ENCODE data around the gene UMODL1. TPM values are rescaled to one million over a fixed set of nuclear protein-coding genes. Genes with fewer than 3 reads are reported as not detected.

UMODL1 gene
- total and polyA plus RNA-seq, 12 donors, result 0.10 to 0.79 (median 0.17) TPM; not detected in 9

DNA sequence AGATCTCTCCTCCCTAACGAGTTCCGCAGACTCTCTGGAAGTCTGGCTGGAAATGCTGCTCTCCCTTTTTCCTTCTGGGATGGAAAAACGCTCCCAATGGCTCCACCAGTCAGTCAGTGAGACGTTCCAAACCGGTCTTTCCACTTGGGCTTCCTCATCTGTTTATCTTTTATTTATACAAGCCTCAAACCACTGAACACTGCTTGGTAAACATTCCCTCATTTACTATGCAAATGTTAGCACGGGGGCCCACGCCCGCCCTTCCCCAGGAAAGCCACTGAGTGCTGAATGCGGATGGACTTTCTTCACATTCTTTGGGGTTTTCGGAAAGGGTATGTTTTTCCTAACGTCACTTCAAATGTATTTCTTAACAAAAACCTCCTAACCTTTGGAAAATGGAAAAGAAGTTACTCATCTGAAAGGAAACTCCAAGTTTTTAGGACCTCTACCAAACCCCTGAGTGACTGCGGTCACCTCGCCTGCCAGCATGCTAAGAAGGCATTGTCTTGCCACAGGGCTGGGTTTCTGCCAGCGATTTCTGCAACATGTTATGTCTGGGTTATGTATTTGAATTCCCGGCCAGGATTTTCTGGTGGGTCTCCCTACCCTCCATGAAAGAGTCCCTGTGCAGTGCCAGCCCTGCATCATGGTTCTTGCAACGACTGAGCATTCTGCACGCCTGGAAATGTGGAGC, 14.0 kb upstream of the UMODL1 start:
- no peak for DNase-seq
- no peak overlapping the region for H3K4me3 ChIP-seq
- no peak overlapping the region for H3K27ac ChIP-seq
- TF ChIP-seq, protein P1, sequence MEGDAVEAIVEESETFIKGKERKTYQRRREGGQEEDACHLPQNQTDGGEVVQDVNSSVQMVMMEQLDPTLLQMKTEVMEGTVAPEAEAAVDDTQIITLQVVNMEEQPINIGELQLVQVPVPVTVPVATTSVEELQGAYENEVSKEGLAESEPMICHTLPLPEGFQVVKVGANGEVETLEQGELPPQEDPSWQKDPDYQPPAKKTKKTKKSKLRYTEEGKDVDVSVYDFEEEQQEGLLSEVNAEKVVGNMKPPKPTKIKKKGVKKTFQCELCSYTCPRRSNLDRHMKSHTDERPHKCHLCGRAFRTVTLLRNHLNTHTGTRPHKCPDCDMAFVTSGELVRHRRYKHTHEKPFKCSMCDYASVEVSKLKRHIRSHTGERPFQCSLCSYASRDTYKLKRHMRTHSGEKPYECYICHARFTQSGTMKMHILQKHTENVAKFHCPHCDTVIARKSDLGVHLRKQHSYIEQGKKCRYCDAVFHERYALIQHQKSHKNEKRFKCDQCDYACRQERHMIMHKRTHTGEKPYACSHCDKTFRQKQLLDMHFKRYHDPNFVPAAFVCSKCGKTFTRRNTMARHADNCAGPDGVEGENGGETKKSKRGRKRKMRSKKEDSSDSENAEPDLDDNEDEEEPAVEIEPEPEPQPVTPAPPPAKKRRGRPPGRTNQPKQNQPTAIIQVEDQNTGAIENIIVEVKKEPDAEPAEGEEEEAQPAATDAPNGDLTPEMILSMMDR (IDR thresholded peaks at IDR 0.05), result no peak
- no peak for TF ChIP-seq POLR2A (IDR thresholded peaks at IDR 0.05)
- no peaks in the 10 kb centered on the region for H3K4me1 ChIP-seq (replicated peaks in 1 of 2)
- no peaks in the 10 kb centered on the region for H3K36me3 ChIP-seq (replicated peaks in 1 of 2)
- 74 to 84% (median 82%) methylated on average over 17 of the region's 17 CpGs for WGBS, 4 donors
- no peaks in the 10 kb centered on the region for H3K9me3 ChIP-seq (replicated peaks in 1 of 3)
- no peaks in the 10 kb centered on the region for H3K27me3 ChIP-seq
- intact Hi-C loops (cut with DNase I), result loop anchor here (10.0 kb wide), 2 partner anchors 48 to 92 kb away; no protein-coding TSS in a partner anchor

DNA sequence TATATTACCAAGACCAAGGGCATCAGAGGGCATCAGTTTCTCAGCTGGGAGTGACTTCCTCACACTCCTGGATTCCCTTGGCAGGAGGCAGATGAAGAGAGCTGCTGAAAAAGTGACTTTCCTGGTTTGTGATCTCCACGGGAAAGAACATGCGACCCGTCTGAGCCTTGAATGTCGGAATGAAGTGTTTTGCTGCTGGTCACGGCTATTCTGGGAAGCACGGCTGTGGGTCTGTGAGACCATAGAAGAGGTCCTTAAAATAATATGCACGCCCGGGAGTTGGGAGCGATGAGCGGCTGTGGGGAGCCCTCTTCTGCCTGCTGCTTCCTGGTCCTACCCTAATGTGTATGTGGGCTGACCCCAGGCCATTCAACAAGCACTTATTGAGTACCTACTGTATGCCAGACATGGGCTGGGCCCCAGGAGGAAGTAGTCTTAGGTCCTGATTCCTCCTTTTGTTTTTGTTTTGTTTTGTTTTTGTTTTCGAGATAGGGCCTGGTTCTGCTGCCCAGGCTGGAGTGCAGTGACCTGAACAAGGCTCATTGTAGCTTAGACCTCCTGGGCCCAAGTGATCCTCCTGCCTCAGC, 13.2 kb upstream of the UMODL1 start:
- no peaks in the 10 kb centered on the region for H3K9me3 ChIP-seq (replicated peaks in 1 of 3)
- H3K4me1 ChIP-seq (replicated peaks in 1 of 2), result no peaks in the 10 kb centered on the region
- intact Hi-C loops (cut with DNase I), result loop anchor here (10.0 kb wide), 2 partner anchors 47 to 93 kb away; no protein-coding TSS in a partner anchor
- no peaks in the 10 kb centered on the region for H3K36me3 ChIP-seq (replicated peaks in 1 of 2)
- 68 to 89% (median 83%) methylated on average over 11 of the region's 11 CpGs for WGBS, 4 donors
- TF ChIP-seq, protein P1 (IDR thresholded peaks at IDR 0.05), result no peak
- H3K4me3 ChIP-seq, result no peak overlapping the region
- no peaks in the 10 kb centered on the region for H3K27me3 ChIP-seq
- H3K27ac ChIP-seq, result no peak overlapping the region
- no peak for DNase-seq

DNA sequence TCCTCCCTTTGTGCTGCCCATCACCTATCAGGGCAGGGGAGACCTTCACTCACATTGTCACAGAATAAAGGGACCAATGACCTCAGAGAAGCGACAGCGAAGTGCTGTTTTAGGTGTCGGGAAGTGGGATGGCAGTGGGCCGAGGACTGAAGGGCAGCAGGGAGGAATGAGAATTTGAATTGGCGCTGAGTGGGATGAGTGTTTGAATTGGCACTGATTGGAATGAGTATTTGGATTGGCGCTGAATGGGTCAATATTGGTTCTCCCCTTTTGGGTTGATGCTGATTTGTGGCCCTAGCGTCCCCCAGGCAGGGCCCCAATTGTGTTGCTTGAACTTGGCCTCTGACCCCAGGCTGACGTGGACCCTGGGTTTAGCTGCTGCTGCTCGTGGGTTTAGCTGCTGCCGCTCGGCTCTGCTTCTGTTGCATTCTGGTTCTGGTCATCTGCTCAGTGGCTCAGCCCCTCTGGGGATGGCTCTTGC, 12.4 kb upstream of the UMODL1 start:
- Histone ChIP-seq H3K9me3 (replicated peaks in 1 of 3) (no peaks in the 10 kb centered on the region), H3K4me3 (no peak overlapping the region), H3K36me3 (replicated peaks in 1 of 2) (no peaks in the 10 kb centered on the region), H3K27ac (no peak overlapping the region), H3K27me3 (no peaks in the 10 kb centered on the region), H3K4me1 (replicated peaks in 1 of 2) (peaks cover 0 to 7% of the 10 kb centered on the region in 2 donors)
- DNase-seq, result no peak
- 94 to 95% (median 95%) methylated on average over 11 of the region's 11 CpGs for WGBS, 4 donors
- TF ChIP-seq POLR2A (IDR thresholded peaks at IDR 0.05), result no peak
- TF ChIP-seq, protein P1 (IDR thresholded peaks at IDR 0.05), result no peak
- intact Hi-C loops (cut with DNase I), result loop anchor here (10.0 kb wide), 2 partner anchors 46 to 94 kb away; no protein-coding TSS in a partner anchor

DNA sequence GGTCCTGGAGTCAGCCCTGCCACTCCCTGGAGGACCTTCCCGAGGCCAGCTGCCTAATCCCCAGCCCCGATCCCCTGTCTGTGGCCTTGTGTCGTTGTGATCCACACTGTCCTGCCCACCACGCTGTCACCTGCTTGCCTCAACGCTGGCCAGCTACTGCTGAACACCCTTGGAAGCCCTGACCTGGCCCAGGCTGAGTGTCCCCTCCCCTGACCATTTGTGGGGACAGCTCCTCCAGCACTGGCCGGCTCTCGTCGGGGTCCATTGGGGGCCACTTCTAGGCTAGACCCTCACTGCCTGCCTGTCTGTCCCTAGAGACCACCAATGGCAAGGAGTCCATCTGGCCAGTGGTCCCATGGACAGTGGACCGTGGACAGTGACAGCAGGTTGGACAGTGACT, 12.0 kb upstream of the UMODL1 start:
- no peaks in the 10 kb centered on the region for H3K36me3 ChIP-seq (replicated peaks in 1 of 2)
- WGBS, 4 donors, result 86 to 92% (median 89%) methylated on average over 4 to 9 of the region's 9 CpGs
- H3K27ac ChIP-seq, result no peak overlapping the region
- H3K4me1 ChIP-seq (replicated peaks in 1 of 2), result peaks cover 0 to 11% of the 10 kb centered on the region in 2 donors
- H3K27me3 ChIP-seq, result no peaks in the 10 kb centered on the region
- no peak overlapping the region for H3K4me3 ChIP-seq
- no peak for TF ChIP-seq POLR2A (IDR thresholded peaks at IDR 0.05)
- TF ChIP-seq, protein P1 (IDR thresholded peaks at IDR 0.05), result no peak
- intact Hi-C loops (cut with DNase I), result loop anchor here (10.0 kb wide), 2 partner anchors 46 to 94 kb away; no protein-coding TSS in a partner anchor
- DNase-seq, result no peak
- H3K9me3 ChIP-seq (replicated peaks in 1 of 3), result no peaks in the 10 kb centered on the region

Data from adrenal gland (tissue), 12 donors.